ENCODE data around the gene OR8H2.
"Not testable (repeated sequence)": the region's sequence is repeated elsewhere in the genome, so short reads cannot be mapped to it uniquely, and the experiment has no call there.

The OR8H2 gene, protein sequence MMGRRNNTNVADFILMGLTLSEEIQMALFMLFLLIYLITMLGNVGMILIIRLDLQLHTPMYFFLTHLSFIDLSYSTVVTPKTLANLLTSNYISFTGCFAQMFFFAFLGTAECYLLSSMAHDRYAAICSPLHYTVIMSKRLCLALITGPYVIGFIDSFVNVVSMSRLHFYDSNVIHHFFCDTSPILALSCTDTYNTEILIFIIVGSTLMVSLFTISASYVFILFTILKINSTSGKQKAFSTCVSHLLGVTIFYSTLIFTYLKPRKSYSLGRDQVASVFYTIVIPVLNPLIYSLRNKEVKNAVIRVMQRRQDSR
- total RNA-seq: 0 reads per million in 4 experiments

- DNase-seq: no peak
Observed at GRCh38 chr11:56103210-56103737, at the start of gene OR8H2. OR8H2 (plus strand) TSS chr11:56103687; CDS start chr11:56105043, 1,356 bp downstream.

DNA sequence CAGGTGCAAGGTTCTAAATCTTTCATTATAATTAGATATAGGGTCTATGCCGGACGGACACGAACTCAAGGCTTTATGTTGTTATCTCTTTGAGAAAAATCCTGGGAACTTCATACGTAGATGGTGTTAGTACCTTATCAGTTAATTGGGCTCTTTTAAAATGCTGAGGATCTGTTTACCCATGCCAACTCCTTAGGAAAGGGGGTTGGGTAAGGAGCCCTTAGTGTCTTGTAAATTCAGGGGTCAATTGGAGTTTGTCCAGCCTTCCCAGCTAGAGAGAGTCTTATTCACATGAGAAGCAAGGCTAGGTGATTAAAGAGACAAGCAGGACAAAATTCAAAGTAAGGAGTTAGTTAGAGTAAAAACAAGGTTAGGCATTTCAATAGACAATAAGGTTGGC lies 47.1 kb upstream of the OR8H2 start:
- not testable (repeated sequence) for DNase-seq

DNA sequence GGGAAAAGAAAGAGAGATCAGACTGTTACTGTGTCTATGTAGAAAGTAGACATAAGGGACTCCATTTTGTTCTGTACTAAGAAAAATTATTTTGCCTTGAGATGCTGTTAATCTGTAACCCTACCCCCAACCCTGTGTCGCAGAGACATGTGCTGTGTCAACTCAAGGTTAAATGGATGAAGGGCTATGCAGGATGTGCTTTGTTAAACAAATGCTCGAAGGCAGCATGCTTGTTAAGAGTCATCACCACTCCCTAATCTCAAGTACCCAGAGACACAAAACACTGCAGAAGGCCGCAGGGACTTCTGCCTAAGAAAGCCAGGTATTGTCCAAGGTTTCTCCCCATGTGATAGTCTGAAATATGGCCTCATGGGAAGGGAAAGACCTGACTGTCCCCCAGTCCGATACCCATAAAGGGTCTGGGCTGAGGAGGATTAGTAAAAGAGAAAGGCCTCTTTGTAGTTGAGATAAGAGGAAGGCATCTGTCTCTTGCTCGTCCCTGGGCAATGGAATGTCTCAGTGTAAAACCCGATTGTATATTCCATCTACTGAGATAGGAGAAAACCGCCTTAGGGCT lies 45.7 kb upstream of the OR8H2 start:
- DNase-seq: not testable (repeated sequence)

DNA sequence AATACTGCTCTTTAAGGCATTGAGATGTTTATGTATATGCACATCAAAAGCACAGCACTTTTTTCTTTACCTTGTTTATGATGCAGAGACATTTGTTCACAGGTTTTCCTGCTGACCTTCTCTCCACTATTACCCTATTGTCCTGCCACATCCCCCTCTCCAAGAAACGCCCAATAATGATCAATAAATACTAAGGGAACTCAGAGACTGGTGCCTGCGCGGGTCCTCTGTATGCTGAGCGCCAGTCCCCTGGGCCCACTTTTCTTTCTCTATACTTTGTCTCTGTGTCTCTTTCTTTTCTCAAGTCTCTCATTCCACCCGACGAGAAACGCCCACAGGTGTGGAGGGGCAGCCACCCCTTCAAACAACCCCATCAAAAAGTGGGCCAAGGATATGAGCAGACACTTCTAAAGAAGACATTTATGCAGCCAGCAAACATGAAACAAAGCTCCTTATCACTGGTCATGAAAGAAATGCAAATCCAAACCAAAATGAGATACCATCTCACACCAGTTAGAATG lies 45.2 kb upstream of the OR8H2 start:
- not testable (repeated sequence) for DNase-seq

DNA sequence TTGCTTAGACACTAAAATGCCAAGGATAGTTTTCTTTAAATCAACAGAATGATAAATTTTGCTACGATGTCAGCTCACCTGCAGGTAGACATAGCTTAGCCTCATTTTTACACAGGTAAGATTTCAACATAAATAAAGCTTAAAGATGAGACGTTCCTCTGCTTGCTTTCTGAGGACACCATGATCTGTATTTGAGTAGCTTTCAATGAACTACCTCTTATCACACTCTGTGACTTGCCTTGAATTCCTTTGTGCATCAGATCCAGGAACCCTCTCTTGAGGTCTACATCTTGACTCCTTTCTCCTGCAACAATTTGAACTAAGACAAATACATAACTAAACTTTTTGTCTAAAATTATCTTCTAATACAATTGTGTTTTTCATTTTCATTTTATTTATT lies 36.5 kb upstream of the OR8H2 start:
- DNase-seq: no peak

- DNase-seq: no peak
Observed at GRCh38 chr11:56089697-56090096, 13.8 kb upstream of the OR8H2 start.

DNA sequence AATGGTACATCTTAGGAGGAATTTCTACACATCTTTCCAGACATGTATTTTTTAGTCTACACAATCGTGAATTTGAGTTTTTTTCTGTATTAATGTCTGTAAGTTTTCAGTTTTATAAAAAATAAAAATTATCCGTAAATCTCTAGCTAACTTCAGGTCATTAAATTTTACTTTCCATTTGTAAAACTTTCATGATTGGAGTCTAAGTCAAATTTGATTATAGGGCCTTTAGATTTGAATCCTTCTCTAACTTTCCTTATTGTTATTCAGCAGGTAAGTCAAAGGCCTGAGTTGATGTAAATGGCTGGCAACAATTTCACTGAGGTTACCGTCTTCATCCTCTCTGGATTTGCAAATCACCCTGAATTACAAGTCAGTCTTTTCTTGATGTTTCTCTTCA lies 10.5 kb upstream of the OR8H2 start, which contains the start of gene OR8I2:
Gene OR8I2 (plus strand): TSS at position 301 of the 400 bp plus-strand sequence. CDS start 0 bp downstream, at position 301.
- DNase-seq: no peak

DNA sequence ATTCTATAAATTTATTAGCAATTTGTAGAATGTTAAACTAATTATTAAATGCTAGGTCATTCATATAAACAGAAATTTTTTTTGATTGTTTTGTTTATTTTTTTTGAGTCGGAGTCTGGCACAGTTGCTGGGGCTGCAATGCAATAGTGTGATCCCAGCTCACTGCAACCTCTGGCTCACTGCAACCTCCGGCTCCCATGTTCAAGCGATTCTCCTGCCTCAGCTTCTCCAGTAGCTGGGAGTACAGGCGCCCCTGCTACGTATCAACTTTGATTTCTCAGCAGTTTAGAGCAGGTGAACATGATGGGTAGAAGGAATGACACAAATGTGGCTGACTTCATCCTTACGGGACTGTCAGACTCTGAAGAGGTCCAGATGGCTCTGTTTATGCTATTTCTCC lies 18.6 kb downstream of the OR8H2 start, which contains the start of gene OR8H3:
Gene OR8H3 (plus strand): TSS at position 301 of the 400 bp plus-strand sequence. CDS start 0 bp downstream, at position 301.
- DNase-seq: no peak

GRCh38 chr11:56140151-56140661 lies 36.7 kb downstream of the OR8H2 start, which contains the start of gene OR8J3:
OR8J3 (minus strand) TSS chr11:56140201; CDS start chr11:56137718, 2,483 bp downstream.
- no peak for DNase-seq

DNA sequence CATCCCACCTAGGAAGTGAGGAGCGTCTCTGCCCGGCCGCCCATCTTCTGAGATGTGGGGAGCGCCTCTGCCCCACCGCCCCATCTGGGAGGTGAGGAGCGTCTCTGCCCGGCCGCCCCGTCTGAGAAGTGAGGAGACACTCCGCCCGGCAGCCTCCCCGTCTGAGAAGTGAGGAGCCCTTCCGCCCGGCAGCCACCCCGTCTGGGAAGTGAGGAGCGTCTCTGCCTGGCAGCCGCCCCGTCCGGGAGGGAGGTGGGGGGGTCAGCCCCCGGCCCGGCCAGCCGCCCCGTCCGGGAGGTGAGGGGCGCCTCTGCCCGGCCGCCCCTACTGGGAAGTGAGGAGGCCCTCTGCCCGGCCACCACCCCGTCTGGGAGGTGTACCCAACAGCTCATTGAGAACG lies 40.2 kb downstream of the OR8H2 start:
- not testable (repeated sequence) for DNase-seq

DNA sequence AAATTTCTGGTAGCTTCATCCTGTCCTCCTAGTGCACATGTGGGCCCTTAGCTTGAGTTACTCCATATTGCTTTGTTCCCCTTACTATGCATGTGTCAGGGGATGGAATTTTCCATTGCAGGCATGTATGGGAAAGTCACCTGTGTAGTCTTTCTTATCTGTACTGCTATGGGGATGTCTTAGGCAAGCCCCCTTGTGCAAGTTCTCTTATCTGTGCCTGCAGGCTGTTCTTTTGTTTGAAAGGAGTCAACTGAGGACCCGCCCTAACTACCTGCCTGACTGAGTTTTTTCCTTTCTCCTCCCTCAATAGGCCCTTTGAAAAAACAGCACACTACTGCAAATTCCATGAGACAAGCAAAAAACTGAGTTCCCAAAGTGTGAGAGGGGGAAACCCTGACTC lies 47.9 kb downstream of the OR8H2 start:
- DNase-seq: no peak

DNA sequence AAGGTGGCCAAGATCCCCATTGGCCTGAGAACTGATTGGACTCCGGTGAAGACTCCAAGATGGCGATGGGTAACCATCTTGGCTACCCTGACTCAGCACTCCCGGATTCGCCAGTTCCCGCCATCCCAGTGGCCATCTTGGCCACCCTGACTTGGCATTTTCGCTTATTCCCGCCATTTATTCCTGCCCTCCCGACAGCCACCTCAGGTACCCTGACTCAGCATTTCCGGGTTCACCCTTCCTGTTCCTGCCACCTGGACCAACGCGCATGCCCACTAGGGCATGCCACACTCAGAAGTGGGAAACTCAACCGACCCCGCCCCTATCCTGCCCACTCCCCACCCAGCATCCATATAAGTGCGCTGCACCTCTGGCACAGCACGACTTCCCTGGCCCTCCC lies 48.8 kb downstream of the OR8H2 start:
- no peak for DNase-seq
